Mucosa of descending colon (tissue), 3 donors: ENCODE data around the gene B4GALT6. TPM values are rescaled to one million over a fixed set of nuclear protein-coding genes. Genes with fewer than 3 reads are reported as not detected.

ENCODE experiments used
- ATAC-seq: fragments of 200-7000 bp; cut with Tn5 transposase; one replicate; pipeline ENCODE4 v1.9.1; 2020; ENCODE audit warnings: mild to moderate bottlenecking, moderate library complexity
- DNase-seq, 3 donors: peaks; one replicate each; pipeline ENCODE4 v3.0.0-alpha.2; 2020
- H3K36me3 ChIP-seq: fragments of 200-600 bp; one replicate; pipeline ENCODE4 v1.8.0; 2021; ENCODE audit warnings: low read depth, mild to moderate bottlenecking
- H3K4me1 ChIP-seq: fragments of 200-600 bp; one replicate; pipeline ENCODE4 v1.8.0; 2021; ENCODE audit warnings: low read depth, mild to moderate bottlenecking
- H3K4me3 ChIP-seq: fragments of 200-600 bp; one replicate; pipeline ENCODE4 v1.8.0; 2021; ENCODE audit warnings: mild to moderate bottlenecking
- H3K9me3 ChIP-seq: fragments of 200-600 bp; one replicate; pipeline ENCODE4 v1.8.0; 2021; ENCODE audit warnings: mild to moderate bottlenecking
- intact Hi-C, 2 donors: fragments of 100-400 bp; cut with DNase I in 1 of 2; cut with micrococcal nuclease in 1 of 2; formaldehyde crosslinking; loops; one replicate each; pipeline versions ENCODE4 v1.11.0 to v1.11.1; 2022; cut with DNase I, micrococcal nuclease
- total RNA-seq, 3 donors: library from RNA; stranded (reverse); fragmentation: NEBNext Ultra II Directional in 2 of 3; extraction: Animal tissue kit (Norgen Biotek cat#: 25700) in 2 of 3; gene quantifications; one replicate each; pipeline versions ENCODE4 v1.2.1 to v1.2.4, GENCODE V29; 2021 to 2023
- TF ChIP-seq, protein P1 (sequence below): fragments of 200-600 bp; IDR thresholded peaks from one replicate; pipeline ENCODE4 v1.8.0; 2022; ENCODE audit warnings: antibody characterized with exemption, mild to moderate bottlenecking
- donor health status: DM: no; HTN: no; CAD: no; lungs with moderate emphysema.
- donor health status: DM: no; HTN: no; CAD: no.
- donor health status: DM: no; HTN: yes; CAD: no.

The B4GALT6 gene
- total RNA-seq, 3 donors from 2014 or later: 6.9 to 8.0 (median 7.8) TPM

DNA sequence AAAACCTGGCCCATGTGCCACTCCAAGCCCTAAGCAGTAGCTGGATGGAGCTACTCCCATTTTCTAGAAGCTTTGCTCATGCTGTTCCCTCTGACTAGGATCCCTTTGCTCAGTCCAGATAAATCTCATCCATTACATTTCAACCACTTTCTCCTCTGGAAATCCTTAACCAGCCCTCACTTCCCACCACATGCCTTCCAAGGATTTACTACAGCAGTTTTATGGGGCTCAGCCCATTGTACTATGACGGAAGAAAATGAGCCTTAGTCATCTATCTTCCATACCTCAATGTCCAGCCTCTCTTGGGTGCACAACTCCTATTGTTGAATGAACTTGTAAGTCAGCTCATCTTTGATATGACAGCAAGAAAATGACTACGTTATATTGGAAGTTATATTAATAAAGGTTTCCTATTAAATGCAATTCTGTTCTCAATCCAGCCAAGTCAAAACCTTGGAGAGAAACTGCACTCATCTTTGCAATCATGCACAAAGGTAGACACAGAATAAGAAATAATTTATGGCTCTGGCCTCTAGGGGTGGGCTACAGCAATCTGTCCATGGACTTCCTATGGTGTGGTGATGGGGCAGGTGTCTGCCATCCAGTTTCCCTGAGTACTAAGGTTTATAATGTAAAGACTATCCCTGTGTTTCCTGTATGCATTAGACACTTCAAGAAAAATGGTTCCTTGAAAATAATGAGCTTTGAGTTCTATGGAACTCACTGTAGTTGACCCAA lies 3.4 kb downstream of the B4GALT6 start:
- Histone ChIP-seq H3K36me3 (no peaks in the 10 kb centered on the region), H3K4me3 (no peak overlapping the region), H3K9me3 (no peaks in the 10 kb centered on the region), H3K4me1 (peaks cover 15% of the 10 kb centered on the region)
- no peak for DNase-seq
- TF ChIP-seq, protein P1, sequence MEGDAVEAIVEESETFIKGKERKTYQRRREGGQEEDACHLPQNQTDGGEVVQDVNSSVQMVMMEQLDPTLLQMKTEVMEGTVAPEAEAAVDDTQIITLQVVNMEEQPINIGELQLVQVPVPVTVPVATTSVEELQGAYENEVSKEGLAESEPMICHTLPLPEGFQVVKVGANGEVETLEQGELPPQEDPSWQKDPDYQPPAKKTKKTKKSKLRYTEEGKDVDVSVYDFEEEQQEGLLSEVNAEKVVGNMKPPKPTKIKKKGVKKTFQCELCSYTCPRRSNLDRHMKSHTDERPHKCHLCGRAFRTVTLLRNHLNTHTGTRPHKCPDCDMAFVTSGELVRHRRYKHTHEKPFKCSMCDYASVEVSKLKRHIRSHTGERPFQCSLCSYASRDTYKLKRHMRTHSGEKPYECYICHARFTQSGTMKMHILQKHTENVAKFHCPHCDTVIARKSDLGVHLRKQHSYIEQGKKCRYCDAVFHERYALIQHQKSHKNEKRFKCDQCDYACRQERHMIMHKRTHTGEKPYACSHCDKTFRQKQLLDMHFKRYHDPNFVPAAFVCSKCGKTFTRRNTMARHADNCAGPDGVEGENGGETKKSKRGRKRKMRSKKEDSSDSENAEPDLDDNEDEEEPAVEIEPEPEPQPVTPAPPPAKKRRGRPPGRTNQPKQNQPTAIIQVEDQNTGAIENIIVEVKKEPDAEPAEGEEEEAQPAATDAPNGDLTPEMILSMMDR: no peak
- intact Hi-C loops: no loop called here
- peak; percentile 61 for ATAC-seq

DNA sequence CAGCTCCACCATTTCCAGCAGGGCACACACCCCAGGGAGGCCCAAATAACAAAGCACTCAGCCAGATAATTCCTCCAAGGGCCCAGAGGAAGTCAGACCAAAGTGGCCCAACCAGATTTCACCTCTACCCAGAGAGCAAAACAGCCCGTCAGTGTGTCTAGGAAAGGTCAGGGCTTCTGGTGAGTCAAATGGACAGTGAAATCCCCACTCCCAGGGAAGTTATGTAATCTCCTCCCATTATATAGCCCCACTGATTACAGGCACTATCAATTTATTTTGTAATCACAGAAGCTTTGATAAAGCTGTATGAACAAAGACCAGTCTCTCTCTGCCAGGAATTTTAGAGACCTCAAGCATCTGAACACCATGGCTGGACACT lies 4.0 kb downstream of the B4GALT6 start:
- intact Hi-C loops: no loop called here
- TF ChIP-seq, protein P1: no peak
- no peak for DNase-seq
- H3K4me1 ChIP-seq: peaks cover 15% of the 10 kb centered on the region
- H3K4me3 ChIP-seq: no peak overlapping the region
- H3K9me3 ChIP-seq: no peaks in the 10 kb centered on the region
- H3K36me3 ChIP-seq: no peaks in the 10 kb centered on the region
- ATAC-seq: peak; percentile 50

DNA sequence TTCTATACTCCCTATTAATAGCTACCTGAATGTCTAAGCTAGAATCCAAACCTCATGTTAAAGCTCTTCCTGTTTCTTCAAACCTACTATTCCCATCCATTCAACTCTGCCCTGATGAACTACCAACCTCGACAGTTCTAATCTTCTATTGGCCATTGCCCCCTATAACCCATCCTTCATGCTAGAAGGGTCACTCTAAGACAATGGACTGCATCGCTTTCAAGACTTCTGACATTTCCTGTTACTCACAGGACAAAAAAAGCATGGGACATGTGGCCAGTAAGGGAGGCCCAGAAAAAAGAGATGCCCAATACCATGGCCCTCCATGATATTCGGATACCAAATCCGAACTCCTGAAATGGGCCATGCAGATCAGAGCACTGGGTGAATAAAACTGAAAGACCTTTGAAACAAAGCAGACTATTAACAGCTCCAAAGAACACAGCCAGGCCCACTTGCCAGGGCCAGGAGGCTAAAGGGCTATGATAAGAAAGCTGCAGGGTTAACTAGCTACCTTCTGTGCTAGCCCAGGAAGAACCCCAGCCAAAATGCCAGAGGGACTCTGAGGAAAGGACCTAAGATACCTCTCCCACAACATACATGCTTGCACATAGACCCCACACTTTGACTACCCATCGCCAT lies 4.5 kb downstream of the B4GALT6 start:
- intact Hi-C loops: no loop called here
- H3K9me3 ChIP-seq: no peaks in the 10 kb centered on the region
- DNase-seq (no peak), ATAC-seq (peak; percentile 4)
- H3K4me3 ChIP-seq: no peak overlapping the region
- H3K4me1 ChIP-seq: peaks cover 15% of the 10 kb centered on the region
- no peaks in the 10 kb centered on the region for H3K36me3 ChIP-seq
- TF ChIP-seq, protein P1: no peak

DNA sequence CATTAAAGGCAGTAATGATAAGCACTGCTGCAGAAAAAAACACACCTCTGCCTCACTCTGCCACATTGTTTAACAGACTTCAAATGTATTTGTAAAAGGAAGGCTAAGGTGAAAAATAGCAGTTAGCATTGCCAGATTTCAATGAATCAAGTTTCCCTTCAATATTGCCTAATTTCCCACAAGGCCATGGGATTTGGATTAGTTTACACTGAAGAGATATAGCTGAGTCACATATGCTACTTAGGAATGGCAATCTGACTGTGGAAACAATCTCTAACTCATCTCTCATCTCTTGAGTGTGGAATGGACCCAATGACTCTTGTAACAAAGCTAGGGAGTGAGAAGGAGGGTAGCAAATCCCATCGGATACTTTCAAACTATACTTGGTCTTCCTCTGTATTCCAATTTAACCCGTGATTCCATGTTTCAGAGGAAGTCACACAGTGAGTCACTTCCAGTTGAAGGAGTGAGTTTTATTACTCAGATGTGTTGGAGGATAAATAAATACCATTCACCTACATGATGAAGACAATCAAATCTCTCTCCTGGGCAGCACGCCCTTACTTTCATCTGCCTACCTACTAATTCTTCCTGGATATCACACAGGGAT lies 5.1 kb downstream of the B4GALT6 start:
- TF ChIP-seq, protein P1: no peak
- intact Hi-C loops: no loop called here
- Histone ChIP-seq H3K9me3 (no peaks in the 10 kb centered on the region), H3K4me1 (peaks cover 15% of the 10 kb centered on the region), H3K4me3 (no peak overlapping the region), H3K36me3 (no peaks in the 10 kb centered on the region)
- DNase-seq (no peak), ATAC-seq (peak; percentile 79)

DNA sequence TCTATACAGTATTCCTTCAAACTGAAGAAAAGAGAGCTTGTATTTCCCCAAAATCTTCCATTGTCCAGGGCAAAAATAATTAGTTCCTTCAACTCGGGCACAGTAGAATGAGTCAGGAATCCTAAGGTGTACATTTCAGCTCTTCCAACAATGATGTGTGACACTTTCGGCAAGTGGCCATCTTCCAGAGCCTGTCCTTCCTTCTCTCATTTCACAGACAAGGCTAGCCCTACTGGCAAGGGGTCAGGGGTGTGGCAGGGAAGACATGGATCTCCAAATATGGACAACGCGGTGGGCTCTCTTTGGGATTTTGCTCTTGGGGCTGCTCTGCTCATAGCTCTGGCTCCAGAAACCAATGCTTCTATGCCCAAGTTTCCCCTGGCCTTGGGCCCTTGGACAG lies 6.0 kb downstream of the B4GALT6 start:
- Histone ChIP-seq H3K9me3 (no peaks in the 10 kb centered on the region), H3K36me3 (no peaks in the 10 kb centered on the region), H3K4me3 (no peak overlapping the region), H3K4me1 (peaks cover 15% of the 10 kb centered on the region)
- intact Hi-C loops: no loop called here
- TF ChIP-seq, protein P1: no peak
- DNase-seq (no peak), ATAC-seq (no peak)
